Neutrophil (primary cell): ENCODE measurements around the gene ZNRF3.

Experiments
- H3K27ac ChIP-seq: fragments of 200-600 bp; sonication (generic); 2 replicates; pipeline ENCODE4 v1.5.1; 2016; ENCODE audit warnings: mild to moderate bottlenecking, moderate library complexity
- H3K27me3 ChIP-seq: fragments of 200-600 bp; sonication (generic); 2 replicates; pipeline ENCODE4 v1.6.0; 2016; ENCODE audit warnings: mild to moderate bottlenecking
- H3K36me3 ChIP-seq: fragments of 200-600 bp; sonication (generic); 2 replicates; pipeline ENCODE4 v1.5.1; 2017
- H3K4me1 ChIP-seq, 2 experiments: fragments of 200-600 bp in 1 of 2; sonication (generic) in 1 of 2; 1 replicate in 1 of 2; 2 replicates in 1 of 2; pipeline versions ENCODE4 v1.5.1 to v1.6.1; 2013 to 2016; ENCODE audit warnings: low read depth in 1 of 2, low read length in 1 of 2, mild to moderate bottlenecking in 1 of 2, moderate library complexity in 1 of 2; ENCODE audit not compliant: control insufficient read depth in 1 of 2, insufficient read depth in 1 of 2
- H3K4me3 ChIP-seq, 2 experiments: fragments of 200-600 bp in 1 of 2; sonication (generic) in 1 of 2; 1 replicate in 1 of 2; 2 replicates in 1 of 2; pipeline ENCODE4 v1.5.1; 2013 to 2016; ENCODE audit warnings: low read depth in 1 of 2, low read length in 1 of 2, mild to moderate bottlenecking in 1 of 2, moderate library complexity in 1 of 2
- H3K9me3 ChIP-seq: fragments of 200-600 bp; sonication (generic); 2 replicates; pipeline ENCODE4 v1.5.1; 2016
- TF ChIP-seq, protein P1 (sequence below): fragments of 200-600 bp; sonication (generic); IDR thresholded peaks from 2 replicates; pipeline ENCODE4 v1.5.1; 2016; ENCODE audit warnings: antibody characterized with exemption

ZNRF3 gene

GRCh38 chr22:28923826-28924732 is 40.7 kb downstream of the ZNRF3 start:
- Histone ChIP-seq H3K36me3 (no peaks in the 10 kb centered on the region), H3K27ac (no peak overlapping the region), H3K4me1 (no peaks in the 10 kb centered on the region), H3K9me3 (no peaks in the 10 kb centered on the region), H3K27me3 (peaks cover 33% of the 10 kb centered on the region), H3K4me3 (no peak overlapping the region)
- TF ChIP-seq, protein P1, sequence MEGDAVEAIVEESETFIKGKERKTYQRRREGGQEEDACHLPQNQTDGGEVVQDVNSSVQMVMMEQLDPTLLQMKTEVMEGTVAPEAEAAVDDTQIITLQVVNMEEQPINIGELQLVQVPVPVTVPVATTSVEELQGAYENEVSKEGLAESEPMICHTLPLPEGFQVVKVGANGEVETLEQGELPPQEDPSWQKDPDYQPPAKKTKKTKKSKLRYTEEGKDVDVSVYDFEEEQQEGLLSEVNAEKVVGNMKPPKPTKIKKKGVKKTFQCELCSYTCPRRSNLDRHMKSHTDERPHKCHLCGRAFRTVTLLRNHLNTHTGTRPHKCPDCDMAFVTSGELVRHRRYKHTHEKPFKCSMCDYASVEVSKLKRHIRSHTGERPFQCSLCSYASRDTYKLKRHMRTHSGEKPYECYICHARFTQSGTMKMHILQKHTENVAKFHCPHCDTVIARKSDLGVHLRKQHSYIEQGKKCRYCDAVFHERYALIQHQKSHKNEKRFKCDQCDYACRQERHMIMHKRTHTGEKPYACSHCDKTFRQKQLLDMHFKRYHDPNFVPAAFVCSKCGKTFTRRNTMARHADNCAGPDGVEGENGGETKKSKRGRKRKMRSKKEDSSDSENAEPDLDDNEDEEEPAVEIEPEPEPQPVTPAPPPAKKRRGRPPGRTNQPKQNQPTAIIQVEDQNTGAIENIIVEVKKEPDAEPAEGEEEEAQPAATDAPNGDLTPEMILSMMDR = no peak

- Histone ChIP-seq H3K27me3 (peaks cover 41% of the 10 kb centered on the region), H3K4me3 (no peak overlapping the region), H3K4me1 (no peaks in the 10 kb centered on the region), H3K9me3 (no peaks in the 10 kb centered on the region), H3K27ac (no peak overlapping the region), H3K36me3 (no peaks in the 10 kb centered on the region)
- TF ChIP-seq, protein P1 = no peak
Observed at GRCh38 chr22:28925916-28926315, 42.5 kb downstream of the ZNRF3 start.

- TF ChIP-seq, protein P1 = no peak
- peaks cover 49% of the 10 kb centered on the region for H3K27me3 ChIP-seq
Observed at GRCh38 chr22:28927630-28928029, 44.3 kb downstream of the ZNRF3 start.

GRCh38 chr22:28929197-28929596 is 45.8 kb downstream of the ZNRF3 start:
- no peaks in the 10 kb centered on the region for H3K4me1 ChIP-seq
- H3K4me3 ChIP-seq = no peak overlapping the region
- H3K9me3 ChIP-seq = no peaks in the 10 kb centered on the region
- peaks cover 53% of the 10 kb centered on the region for H3K27me3 ChIP-seq
- no peak overlapping the region for H3K27ac ChIP-seq
- H3K36me3 ChIP-seq = no peaks in the 10 kb centered on the region
- TF ChIP-seq, protein P1 = no peak

More at GRCh38 chr22:28927630-28928029, 44.3 kb downstream of the ZNRF3 start:
- Histone ChIP-seq H3K4me1 (no peaks in the 10 kb centered on the region), H3K27ac (no peak overlapping the region), H3K36me3 (no peaks in the 10 kb centered on the region), H3K9me3 (no peaks in the 10 kb centered on the region), H3K4me3 (no peak overlapping the region)

GRCh38 chr22:28930357-28931007 is 47.1 kb downstream of the ZNRF3 start:
- Histone ChIP-seq H3K27ac (no peak overlapping the region), H3K4me1 (no peaks in the 10 kb centered on the region), H3K36me3 (no peaks in the 10 kb centered on the region), H3K27me3 (peaks cover 57% of the 10 kb centered on the region), H3K4me3 (no peak overlapping the region), H3K9me3 (no peaks in the 10 kb centered on the region)
- TF ChIP-seq, protein P1 = no peak
